Testis (tissue), 2 donors: ENCODE measurements around the gene CTDNEP1.

ENCODE experiments used
- CTCF ChIP-seq, 3 experiments: fragments of 450-650 bp in 2 of 3; fragments of 200-600 bp in 1 of 3; sonication (generic) in 1 of 3; IDR thresholded peaks; one replicate each; pipeline ENCODE4 v1.5.1; 2016 to 2019; ENCODE audit warnings: antibody characterized with exemption in 3 of 3, mild to moderate bottlenecking in 2 of 3, moderate library complexity in 1 of 3
- POLR2A ChIP-seq: fragments of 450-650 bp; IDR thresholded peaks from one replicate; pipeline ENCODE4 v1.6.1; 2017; ENCODE audit warnings: antibody characterized with exemption, mild to moderate bottlenecking, moderate library complexity

- TF ChIP-seq POLR2A (no peak), CTCF (IDR thresholded peaks at IDR 0.05) (peak in 2 of 3 experiments; percentile 51 to 58)
Measured at GRCh38 chr17:7239091-7240027, 12.2 kb downstream of the CTDNEP1 start, which contains the start of gene PHF23.
